ENCODE data around the gene ERVK3-1. TPM values are rescaled to one million over a fixed set of nuclear protein-coding genes. Genes with fewer than 3 reads are reported as not detected.

The ERVK3-1 gene
- total RNA-seq, 6 experiments from 2014 or later: 24.0 to 31.2 (median 28.2) TPM

GRCh38 chr19:58335630-58336029 is 30.5 kb downstream of the ERVK3-1 start:
- Mint-ChIP-seq H3K36me3 (ENCODE audit: low read depth) (peaks cover 49% of the 10 kb centered on the region), H3K4me3 (no peak overlapping the region), H3K27me3 (ENCODE audit: insufficient read depth) (peaks cover under 1% of the 10 kb centered on the region), H3K9me3 (peaks cover 23% of the 10 kb centered on the region), H3K27ac (no peak overlapping the region), H3K4me1 (ENCODE audit: low read depth) (peaks cover 9% of the 10 kb centered on the region)
- TF ChIP-seq CTCF (IDR thresholded peaks at IDR 0.05): no peak
- DNase-seq: no peak

- H3K36me3 Mint-ChIP-seq (ENCODE audit: low read depth): peaks cover 55% of the 10 kb centered on the region
Observed at GRCh38 chr19:58336216-58336615, 31.0 kb downstream of the ERVK3-1 start.

GRCh38 chr19:58336820-58337219 is 31.6 kb downstream of the ERVK3-1 start:
- peaks cover 5% of the 10 kb centered on the region; the same call in 1 of the 2 replicates for H3K4me1 Mint-ChIP-seq (ENCODE audit: low read depth)
- no peak for DNase-seq
- peaks cover 59% of the 10 kb centered on the region for H3K36me3 Mint-ChIP-seq (ENCODE audit: low read depth)
- peaks cover 3% of the 10 kb centered on the region for H3K27me3 Mint-ChIP-seq (ENCODE audit: insufficient read depth)
- no peak overlapping the region for H3K27ac Mint-ChIP-seq
- H3K9me3 Mint-ChIP-seq: peaks cover 26% of the 10 kb centered on the region
- no peak for TF ChIP-seq CTCF (IDR thresholded peaks at IDR 0.05)
- H3K4me3 Mint-ChIP-seq: no peak overlapping the region

More at GRCh38 chr19:58336216-58336615, 31.0 kb downstream of the ERVK3-1 start:
- no peak for DNase-seq
- TF ChIP-seq CTCF (IDR thresholded peaks at IDR 0.05): no peak
- Mint-ChIP-seq H3K4me1 (ENCODE audit: low read depth) (peaks cover 5% of the 10 kb centered on the region; the same call in 1 of the 2 replicates), H3K9me3 (peaks cover 26% of the 10 kb centered on the region), H3K27ac (no peak overlapping the region), H3K4me3 (no peak overlapping the region), H3K27me3 (ENCODE audit: insufficient read depth) (peaks cover 3% of the 10 kb centered on the region)

DNA sequence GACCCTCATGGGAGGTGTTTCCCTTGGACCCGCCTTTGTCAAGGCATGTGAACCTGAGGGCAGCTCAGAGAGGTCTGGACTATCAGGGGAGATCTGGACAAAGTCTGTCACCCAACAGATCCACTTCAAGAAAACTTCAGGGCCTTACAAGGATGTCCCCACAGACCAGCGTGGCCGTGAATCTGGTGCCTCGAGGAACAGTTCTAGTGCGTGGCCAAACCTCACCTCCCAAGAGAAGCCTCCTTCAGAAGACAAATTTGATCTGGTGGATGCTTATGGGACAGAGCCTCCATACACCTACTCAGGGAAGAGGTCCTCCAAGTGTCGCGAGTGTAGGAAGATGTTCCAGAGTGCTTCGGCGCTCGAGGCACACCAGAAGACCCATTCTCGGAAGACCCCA is 33.2 kb downstream of the ERVK3-1 start:
- TF ChIP-seq CTCF (IDR thresholded peaks at IDR 0.05): no peak
- Mint-ChIP-seq H3K9me3 (peaks cover 26% of the 10 kb centered on the region), H3K4me3 (no peak overlapping the region), H3K36me3 (ENCODE audit: low read depth) (peaks cover 65% of the 10 kb centered on the region), H3K27ac (no peak overlapping the region), H3K27me3 (ENCODE audit: insufficient read depth) (peaks cover 3% of the 10 kb centered on the region), H3K4me1 (ENCODE audit: low read depth) (peaks cover 8% of the 10 kb centered on the region)
- no peak for DNase-seq

DNA sequence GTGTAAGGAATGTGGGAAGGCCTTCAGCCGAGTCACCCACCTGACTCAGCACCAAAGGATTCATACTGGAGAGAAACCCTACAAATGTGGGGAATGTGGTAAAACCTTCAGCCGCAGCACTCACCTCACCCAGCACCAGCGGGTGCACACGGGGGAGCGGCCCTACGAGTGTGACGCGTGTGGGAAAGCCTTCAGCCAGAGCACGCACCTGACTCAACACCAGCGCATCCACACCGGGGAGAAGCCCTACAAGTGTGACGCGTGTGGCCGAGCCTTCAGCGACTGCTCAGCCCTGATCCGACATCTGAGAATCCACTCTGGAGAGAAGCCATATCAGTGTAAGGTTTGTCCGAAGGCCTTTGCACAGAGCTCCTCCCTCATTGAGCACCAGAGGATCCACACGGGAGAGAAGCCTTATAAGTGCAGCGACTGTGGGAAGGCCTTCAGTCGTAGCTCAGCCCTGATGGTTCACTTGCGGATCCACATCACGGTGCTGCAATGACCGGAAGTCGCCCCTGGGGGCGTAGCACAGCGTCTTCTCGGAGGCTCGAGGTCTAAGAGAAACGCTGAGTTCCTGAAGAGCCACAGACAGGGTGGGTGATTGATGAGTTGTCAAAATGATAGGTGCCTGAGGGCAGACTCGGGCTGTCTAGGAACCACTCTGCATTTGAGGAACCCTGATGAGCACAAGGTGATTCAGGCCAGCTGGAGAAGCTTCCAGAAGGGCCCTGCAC is 33.8 kb downstream of the ERVK3-1 start:
- Mint-ChIP-seq H3K9me3 (peaks cover 26% of the 10 kb centered on the region), H3K27me3 (ENCODE audit: insufficient read depth) (peaks cover 3% of the 10 kb centered on the region), H3K36me3 (ENCODE audit: low read depth) (peaks cover 64% of the 10 kb centered on the region), H3K4me1 (ENCODE audit: low read depth) (peaks cover 7% of the 10 kb centered on the region), H3K27ac (no peak overlapping the region), H3K4me3 (no peak overlapping the region)
- TF ChIP-seq CTCF (IDR thresholded peaks at IDR 0.05): 0 out of 2 replicates have a peak, but pooled peaks have one; percentile 6
- DNase-seq: no peak

Data from HFFc6 (cell line).